ENCODE results near the gene CFAP45. TPM values are rescaled to one million over a fixed set of nuclear protein-coding genes. Genes with fewer than 3 reads are reported as not detected.

The CFAP45 gene
- total and polyA plus RNA-seq, 2 of the 8 experiments (the other 6 are each of a cell fraction or from before 2014, with no cell fraction given) = 0.05 TPM; not detected in 1

DNA sequence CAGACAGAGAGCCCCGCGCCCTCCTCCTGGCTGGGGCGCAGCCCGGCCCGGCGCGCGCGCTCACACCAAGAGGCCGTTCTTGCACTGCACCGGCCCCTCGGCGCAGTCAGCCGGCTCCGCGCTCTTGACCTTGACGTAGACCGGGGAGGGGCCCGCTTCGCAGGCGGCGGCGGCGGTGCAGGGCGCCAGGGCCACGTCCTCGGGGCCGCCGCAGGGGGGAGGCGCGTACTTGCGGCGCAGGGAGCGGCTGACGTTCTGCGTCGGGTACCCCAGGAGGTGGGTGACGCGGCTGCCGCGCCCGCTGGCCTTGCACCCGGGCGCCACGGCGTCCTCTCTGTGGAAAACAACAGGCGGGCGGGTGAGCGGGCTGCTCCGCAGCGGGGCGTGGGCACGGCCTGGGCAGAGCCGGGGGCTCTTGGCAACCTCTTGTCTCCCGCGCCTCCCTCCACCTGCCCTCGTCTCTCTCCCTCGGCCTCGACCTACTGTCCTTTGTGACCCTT is 45.2 kb downstream of the CFAP45 start (continued):
- no peak for TF ChIP-seq POU5F1 (IDR thresholded peaks at IDR 0.05; ENCODE audit: low read depth, low read length)
- TF ChIP-seq SIN3A (conservative IDR thresholded peaks at IDR 0.05 in 1 of 2, IDR thresholded peaks at IDR 0.05 in 1 of 2; ENCODE audit: low read depth in 1 of 2, low read length in 2 of 2) = no peak
- no peak for TF ChIP-seq RFX5 (IDR thresholded peaks at IDR 0.05; ENCODE audit: borderline replicate concordance, low read depth, low read length)
- TF ChIP-seq ZNF274 (IDR thresholded peaks at IDR 0.05; ENCODE audit: borderline replicate concordance, extremely low read depth, low read length) = no peak
- TF ChIP-seq FOSL1 (IDR thresholded peaks at IDR 0.05; ENCODE audit: insufficient read depth, low read depth, low read length) = no peak
- no peak; the same call in 1 of the 2 replicates for TF ChIP-seq CREB1 (IDR thresholded peaks at IDR 0.05)
- TF ChIP-seq, protein P1, sequence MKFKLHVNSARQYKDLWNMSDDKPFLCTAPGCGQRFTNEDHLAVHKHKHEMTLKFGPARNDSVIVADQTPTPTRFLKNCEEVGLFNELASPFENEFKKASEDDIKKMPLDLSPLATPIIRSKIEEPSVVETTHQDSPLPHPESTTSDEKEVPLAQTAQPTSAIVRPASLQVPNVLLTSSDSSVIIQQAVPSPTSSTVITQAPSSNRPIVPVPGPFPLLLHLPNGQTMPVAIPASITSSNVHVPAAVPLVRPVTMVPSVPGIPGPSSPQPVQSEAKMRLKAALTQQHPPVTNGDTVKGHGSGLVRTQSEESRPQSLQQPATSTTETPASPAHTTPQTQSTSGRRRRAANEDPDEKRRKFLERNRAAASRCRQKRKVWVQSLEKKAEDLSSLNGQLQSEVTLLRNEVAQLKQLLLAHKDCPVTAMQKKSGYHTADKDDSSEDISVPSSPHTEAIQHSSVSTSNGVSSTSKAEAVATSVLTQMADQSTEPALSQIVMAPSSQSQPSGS (IDR thresholded peaks at IDR 0.05; ENCODE audit: low read length) = no peak
- TF ChIP-seq PHF8 (conservative IDR thresholded peaks at IDR 0.05; ENCODE audit: low read depth, low read length) = no peak
- TF ChIP-seq KDM4A (IDR thresholded peaks at IDR 0.05; ENCODE audit: low read depth, low read length, severe bottlenecking) = peak; percentile 85
- no peak for TF ChIP-seq CEBPB (IDR thresholded peaks at IDR 0.05; ENCODE audit: low read depth, low read length)
- TF ChIP-seq JUN (IDR thresholded peaks at IDR 0.05; ENCODE audit: low read depth, low read length) = no peak
- peak; percentile 3 for TF ChIP-seq ASH2L (IDR thresholded peaks at IDR 0.05; ENCODE audit: low read length)
- no peak for TF ChIP-seq YY1 (IDR thresholded peaks at IDR 0.05; ENCODE audit: low read depth, low read length)
- no peak for TF ChIP-seq CBX8 (IDR thresholded peaks at IDR 0.05; ENCODE audit: borderline replicate concordance, low read depth, low read length)
- TF ChIP-seq CTCF (IDR thresholded peaks at IDR 0.05; ENCODE audit: control extremely low read depth in 1 of 3, insufficient read depth in 1 of 3, low read depth in 1 of 3, low read length in 3 of 3) = no peak
- TF ChIP-seq SUZ12 (IDR thresholded peaks at IDR 0.05; ENCODE audit: low read length) = peak; percentile 64
- TF ChIP-seq RNF2 (IDR thresholded peaks at IDR 0.05; ENCODE audit: borderline replicate concordance, low read depth, low read length, missing control alignments, poor library complexity, severe bottlenecking) = no peak
- no peak for TF ChIP-seq TBP (IDR thresholded peaks at IDR 0.05; ENCODE audit: low read depth, low read length)
- TF ChIP-seq JUND (IDR thresholded peaks at IDR 0.05; ENCODE audit: low read length) = no peak
- TF ChIP-seq POLR2AphosphoS5 (IDR thresholded peaks at IDR 0.05; ENCODE audit: low read depth, low read length) = no peak
- no peak for TF ChIP-seq TAF1 (IDR thresholded peaks at IDR 0.05; ENCODE audit: low read depth, low read length)
- TF ChIP-seq HDAC6 (IDR thresholded peaks at IDR 0.05; ENCODE audit: low read depth, low read length) = no peak

Measured in H1 (cell line).